Measurements from ENCODE around the gene INTS1.

Gene INTS1

GRCh38 chr7:1460821-1461645, 43.2 kb downstream of the INTS1 start:
- no peak for TF ChIP-seq CTCF (IDR thresholded peaks at IDR 0.05; ENCODE audit: borderline replicate concordance, insufficient read depth, low read depth, low read length)
- H3K4me3 ChIP-seq (ENCODE audit: low read depth, low read length) = no peak overlapping the region

DNA sequence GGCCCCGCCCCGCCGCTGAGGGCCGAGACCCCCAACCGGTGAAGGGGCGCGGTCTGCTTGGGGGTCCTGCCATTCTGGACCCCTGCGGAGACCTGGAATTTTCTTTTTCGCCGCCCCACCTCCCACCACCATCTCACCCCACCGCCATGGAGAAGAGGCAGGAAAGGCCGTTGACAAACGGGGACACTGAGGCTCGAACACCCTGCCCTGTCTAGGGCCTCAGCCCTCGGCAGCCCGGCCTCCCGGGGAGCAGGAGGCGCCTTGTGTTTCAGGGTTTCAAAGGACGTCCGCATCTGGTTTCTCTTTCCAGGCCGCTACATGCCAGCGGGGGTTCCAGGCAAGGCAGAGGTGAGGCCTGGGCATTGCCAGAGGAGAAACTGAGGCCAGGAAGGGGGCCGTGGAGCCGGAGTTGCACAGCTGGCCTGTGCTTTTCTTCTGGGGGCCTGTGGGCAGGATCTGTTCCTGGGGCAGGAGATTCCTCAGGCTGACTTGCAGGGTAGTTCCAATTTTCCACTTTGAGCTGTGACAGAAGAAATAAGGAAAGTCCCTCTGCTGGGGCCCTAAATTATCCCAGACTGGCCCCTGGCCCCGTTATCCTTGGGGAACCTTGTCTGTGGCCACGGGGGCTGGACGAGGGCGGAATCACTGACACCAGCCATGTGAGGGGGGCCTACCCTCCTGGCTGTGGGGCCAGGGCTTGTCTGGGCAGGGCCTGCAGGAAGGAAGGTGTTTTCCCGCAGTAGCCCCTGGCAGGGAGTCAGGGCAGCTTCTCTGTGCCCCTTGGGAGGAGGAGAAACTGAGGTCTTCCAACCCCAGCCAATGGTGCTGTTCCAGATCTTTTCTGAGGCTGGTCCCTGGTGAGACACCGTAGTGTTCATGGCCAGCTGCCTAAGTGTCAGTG, 44.0 kb downstream of the INTS1 start:
- H3K4me3 ChIP-seq (ENCODE audit: low read depth, low read length) = no peak overlapping the region

DNA sequence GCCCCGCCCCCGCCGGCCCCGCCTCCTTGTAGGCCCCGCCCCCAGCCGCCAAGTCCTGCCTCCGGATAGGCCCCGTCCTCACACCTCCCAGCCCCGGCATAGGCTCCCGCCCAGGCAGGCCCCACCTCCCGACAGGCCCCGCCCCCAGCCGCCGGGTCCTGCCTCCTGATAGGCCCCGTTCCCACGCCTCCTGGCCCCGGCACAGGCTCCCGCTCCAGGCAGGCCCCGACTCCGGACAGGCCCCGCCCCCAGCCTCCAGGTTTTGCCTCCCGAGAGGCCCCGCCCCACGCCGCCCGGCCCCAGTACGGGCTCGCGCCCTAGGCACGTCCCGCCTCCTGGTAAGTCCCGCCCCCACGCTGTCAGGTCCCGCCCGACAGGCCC, 44.7 kb downstream of the INTS1 start:
- H3K4me3 ChIP-seq (ENCODE audit: low read depth, low read length) = peak overlapping the region; percentile 51
- no peak for TF ChIP-seq CTCF (IDR thresholded peaks at IDR 0.05; ENCODE audit: borderline replicate concordance, insufficient read depth, low read depth, low read length)

More for the DNA sequence above, 44.0 kb downstream of the INTS1 start:
- TF ChIP-seq CTCF (IDR thresholded peaks at IDR 0.05; ENCODE audit: borderline replicate concordance, insufficient read depth, low read depth, low read length) = no peak

- peak within 1 kb of the TSS; percentile 51 for H3K4me3 ChIP-seq (ENCODE audit: low read depth, low read length)
- no peak for TF ChIP-seq CTCF (IDR thresholded peaks at IDR 0.05; ENCODE audit: borderline replicate concordance, insufficient read depth, low read depth, low read length)
Measured at GRCh38 chr7:1458683-1459511, 45.3 kb downstream of the INTS1 start, which contains the start of gene MICALL2. Gene MICALL2 (minus strand): TSS chr7:1459470. CDS start chr7:1459326, 144 bp downstream.

DNA sequence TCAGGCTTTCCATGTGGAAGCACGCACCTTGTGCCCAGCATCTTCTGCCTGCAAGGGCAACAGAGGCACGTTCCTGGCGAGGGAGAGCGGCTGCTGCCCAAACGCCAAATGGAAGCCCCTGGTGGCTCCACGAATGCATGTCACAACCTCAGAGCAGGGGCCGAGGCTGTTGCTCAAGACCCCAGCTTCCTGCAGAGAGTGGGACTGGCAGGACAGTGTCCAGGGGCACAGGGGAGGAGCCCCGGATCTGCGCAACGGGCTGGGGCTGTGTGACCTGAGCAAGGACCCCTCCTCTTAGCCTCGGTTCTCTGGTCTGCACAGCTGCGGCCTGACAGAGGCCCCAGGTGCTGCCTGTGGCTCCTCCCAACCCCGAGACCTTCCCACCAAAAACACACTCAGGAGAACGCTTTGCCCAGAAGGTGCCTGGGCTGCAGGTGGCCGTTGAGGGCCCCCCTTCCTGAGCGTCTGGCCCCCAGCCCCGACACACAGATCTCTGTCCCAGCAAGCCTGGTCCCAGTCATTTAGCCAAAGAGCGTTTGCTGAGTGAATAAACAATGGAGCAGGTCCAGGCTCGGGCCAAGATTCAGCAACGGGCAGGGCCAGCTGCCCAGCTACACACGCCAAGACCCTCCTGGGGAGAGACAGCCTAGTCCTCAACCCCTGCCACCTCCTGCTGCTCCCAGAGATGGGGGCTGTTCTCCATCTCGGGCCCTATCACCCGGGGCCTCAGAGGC, 46.1 kb downstream of the INTS1 start:
- H3K4me3 ChIP-seq (ENCODE audit: low read depth, low read length) = no peak overlapping the region
- TF ChIP-seq CTCF (IDR thresholded peaks at IDR 0.05; ENCODE audit: borderline replicate concordance, insufficient read depth, low read depth, low read length) = no peak
